GM18873 (cell line): Measurements from ENCODE around the gene PTCSC3.
"Not testable (repeated sequence)": the region's sequence is repeated elsewhere in the genome, so short reads cannot be mapped to it uniquely, and the experiment has no call there.

ENCODE experiments used
- ATAC-seq: cut with Tn5 transposase; IDR thresholded peaks from one replicate; pipeline ENCODE4 v1.9.1; 2021; ENCODE audit warnings: mild to moderate bottlenecking, moderate library complexity, moderate number of reproducible peaks; ENCODE audit not compliant: unreplicated experiment, low FRiP score

Gene PTCSC3

DNA sequence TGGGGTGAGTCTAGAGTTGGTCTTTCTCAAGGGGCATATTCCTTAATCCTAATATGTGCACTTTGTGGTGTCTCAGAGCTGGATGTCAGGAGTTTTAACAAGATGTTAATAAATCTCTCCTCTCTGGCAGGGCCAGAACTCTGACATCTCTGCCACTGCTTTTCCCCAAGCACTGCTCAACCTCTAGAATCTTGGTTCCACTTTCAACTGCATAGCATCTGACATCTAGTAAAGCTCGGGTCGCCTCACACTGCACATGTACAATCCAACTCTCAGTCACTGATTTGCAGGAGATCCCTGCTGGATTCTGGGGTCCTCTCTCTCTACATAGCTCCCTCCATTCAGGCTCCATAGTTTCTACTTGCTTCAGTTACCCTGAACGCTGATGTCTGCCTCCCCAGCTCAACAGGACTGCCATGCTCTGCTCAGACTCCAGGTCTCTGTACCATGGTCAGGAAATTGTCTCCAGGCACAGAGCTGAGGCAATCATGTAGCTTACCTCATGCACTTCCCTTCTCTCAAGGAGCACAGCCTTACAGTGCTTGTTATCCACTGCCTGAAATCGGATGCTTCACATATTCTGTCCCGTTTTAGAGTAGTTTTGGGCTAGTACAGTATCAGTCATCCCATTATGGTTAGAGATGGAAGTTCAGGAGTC is 1.6 kb downstream of the PTCSC3 start:
- no peak for ATAC-seq

DNA sequence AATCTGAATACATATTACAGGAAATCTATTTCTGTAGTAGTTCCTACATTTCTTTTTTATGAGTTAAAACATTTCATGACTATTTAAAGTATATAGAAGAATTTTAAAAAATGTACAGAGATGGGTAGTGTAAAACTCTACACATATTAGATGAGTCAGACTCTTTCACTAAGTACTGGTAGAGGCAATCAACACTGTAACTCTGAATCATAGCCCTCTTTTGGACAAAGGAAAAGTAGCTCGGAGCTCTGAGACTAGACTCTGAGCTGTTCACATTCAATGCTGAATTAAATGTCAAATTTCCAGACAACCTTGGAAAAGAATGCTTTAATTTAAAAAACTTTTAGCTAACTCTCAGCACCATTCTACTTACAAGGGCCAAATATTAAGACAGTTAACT is 3.4 kb downstream of the PTCSC3 start:
- no peak for ATAC-seq

DNA sequence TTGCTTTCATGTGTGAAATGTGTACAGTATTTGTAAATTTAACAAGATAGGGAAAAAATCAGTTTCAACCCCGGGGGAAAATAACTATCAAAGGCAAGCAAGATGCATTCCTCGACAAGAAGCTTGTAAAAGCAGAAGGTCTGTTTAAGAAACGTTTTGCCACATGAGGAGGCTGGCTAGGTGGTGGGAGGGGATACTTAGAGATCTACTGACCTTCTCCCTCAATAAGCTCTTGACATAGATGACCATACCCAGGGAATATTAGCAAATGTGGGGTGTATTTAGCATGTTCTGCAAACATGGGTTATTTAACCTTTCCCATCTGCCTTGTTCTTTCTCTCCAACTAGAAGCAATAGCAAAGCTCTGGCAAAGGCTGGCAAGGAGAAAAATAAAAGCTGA is 4.9 kb downstream of the PTCSC3 start:
- no peak for ATAC-seq

DNA sequence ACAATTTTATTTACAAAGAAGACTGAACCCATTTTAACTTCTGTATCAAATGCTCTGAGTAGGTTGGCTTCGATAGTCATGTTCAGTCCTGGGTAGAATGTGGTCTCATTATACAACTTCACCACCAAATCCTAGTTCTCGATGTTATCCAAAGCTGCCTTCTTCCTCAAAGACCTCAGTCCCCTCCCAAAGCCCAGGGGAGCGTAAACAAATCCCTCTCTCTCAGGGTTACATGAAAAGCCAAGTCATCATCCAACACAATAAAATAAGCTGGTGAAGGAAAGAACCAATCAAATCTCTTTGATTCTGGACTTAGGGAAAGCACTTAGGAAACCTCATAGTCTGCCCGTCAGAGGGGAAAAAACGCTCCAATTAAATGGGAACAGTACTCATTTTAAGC is 9.1 kb downstream of the PTCSC3 start:
- no peak for ATAC-seq

DNA sequence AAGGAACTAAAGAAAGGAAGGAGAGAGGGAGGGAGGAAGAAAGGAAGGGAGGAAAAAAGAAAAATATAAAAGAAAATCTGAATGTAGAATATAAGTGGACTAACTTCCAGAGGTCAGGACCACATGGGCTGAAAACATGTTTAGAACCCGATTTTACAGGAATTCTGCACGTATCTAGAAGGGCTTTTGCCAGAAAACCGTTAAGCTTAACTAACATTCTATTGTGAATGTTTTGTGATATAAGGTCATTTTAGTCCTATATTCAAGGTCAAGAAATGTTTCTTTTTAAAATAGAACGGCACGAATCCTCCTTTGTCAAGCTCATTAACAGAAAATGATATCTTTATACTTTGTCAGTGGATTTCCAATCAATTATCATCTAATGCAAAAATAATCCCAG is 13.1 kb downstream of the PTCSC3 start:
- ATAC-seq = no peak

DNA sequence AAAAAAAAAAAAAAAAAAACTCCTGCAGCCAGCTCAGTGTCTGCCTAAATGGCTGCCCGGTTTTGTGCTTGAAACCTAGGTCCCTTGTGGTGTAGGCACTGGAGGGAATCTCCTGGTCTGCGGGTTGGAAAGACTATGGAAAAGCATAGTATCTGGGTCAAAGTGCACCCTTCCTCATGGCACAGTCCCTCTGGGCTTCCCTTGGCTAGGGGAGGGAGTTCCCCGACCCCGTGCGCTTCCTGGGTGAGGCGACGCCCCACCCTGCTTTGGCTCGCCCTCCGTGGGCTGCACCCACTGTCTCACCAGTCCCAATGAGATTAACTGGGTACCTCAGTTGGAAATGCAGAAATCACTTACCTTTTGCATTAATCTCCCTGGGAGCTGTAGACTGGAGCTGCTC is 14.3 kb downstream of the PTCSC3 start:
- ATAC-seq = no peak

DNA sequence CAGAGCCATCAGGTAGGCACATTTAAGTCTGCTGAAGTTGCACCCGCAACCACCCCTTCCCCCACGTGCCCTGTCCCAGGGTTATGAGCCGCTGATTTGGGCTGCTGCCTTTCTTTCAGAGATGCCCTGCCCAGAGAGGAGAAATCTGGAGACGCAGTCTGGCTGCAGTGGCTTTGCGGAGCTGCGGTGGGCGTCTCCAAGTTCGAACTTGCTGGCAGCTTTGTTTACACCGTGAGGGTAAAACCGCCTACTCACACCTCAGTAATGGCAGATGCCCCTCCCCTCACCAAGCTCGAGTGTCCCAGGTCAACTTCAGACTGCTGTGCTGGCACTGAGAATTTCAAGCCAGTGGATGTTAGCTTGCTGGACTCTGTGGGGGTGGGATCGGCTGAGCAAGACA is 14.7 kb downstream of the PTCSC3 start:
- ATAC-seq = no peak

DNA sequence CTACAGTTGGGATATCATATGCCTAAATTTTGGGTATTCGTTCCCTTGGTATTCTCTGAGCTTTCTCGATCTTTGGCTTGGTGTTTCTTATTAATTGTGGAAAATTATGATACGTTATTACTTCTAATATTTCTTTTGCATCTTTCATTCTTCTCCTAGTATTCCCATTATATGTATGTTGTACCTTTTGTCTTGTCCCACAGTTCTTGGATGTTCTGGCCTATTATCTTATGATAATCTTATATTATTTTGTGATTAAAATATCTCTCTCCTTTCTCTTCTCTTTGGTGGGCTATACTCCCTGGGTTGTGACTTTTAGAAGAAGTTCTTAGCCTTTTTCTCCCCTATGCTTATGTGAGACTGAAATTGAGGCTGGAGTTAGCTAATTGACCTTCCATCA is 25.2 kb downstream of the PTCSC3 start:
- no peak for ATAC-seq

DNA sequence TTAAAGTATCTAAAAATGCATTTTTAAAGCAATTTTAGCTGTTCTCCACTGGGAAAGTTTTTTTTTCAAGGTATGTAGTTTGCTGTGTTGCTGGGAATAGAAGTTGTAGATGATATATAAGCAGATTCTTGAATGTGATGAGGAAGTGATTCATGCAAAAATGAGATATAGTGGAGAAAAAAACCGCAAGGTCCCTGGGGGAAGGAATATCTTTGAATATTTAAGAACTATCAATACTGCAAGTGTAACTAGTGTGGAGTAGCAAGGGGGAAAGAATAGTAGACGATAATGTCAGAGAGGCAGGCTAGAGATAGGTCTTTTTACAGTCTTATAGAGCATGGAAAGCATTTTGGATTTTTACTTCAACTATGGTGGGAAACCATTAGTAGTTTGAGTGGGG is 42.5 kb downstream of the PTCSC3 start:
- ATAC-seq = no peak

DNA sequence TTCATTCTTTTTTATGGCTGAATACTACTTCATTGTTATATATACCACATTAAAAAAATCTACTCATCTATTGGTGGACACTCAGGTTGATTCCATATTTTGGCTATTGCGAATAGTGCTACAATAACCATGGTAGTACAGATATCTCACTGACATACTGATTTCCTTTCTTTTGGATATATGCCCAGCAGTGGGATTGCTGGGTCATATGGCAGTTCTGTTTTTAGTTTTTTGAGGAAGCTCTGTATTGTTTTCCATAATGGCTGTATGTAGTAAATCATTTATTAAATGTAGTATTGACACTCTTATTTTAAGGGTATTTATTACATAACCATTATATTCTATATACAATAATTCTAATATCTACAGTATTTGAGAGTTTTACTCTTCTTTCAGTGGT is 43.7 kb downstream of the PTCSC3 start:
- no peak for ATAC-seq

DNA sequence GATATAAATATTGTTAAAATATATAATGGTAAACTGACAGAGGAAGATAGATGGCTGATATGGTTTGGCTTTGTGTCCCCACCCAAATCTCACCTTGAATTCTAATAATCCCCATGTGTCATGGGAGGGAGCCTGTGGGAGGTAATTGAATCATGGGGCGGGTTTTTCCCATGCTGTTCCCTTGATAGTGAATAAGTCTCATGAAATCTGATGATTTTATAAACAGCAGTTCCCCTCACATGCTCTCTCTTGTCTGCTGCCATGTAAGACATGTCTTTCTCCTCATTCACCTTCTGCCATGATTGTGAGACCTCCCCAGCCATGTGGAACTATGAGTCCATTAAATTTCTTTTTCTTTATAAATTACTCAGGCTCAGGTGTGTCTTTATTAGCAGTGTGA is 46.3 kb downstream of the PTCSC3 start:
- no peak for ATAC-seq

DNA sequence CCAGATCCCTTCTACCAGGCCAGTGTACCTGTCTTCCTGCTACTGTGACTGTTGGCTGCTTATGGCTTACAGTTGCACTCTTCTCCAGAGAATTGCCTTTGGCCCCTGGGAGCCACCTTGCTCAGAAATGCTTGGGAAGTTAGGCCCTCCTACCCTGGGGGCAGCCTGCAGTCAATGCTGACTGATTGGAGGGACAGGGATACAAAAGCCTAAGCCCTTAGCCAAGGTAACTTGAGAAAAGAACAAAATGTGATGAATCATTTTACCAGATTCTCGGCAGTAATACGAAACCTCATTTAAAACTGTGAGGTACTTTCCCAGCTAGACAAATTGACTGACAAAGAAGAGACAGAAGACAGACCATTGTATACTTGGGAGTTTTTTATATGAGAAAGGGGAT is 47.3 kb downstream of the PTCSC3 start:
- ATAC-seq = no peak

DNA sequence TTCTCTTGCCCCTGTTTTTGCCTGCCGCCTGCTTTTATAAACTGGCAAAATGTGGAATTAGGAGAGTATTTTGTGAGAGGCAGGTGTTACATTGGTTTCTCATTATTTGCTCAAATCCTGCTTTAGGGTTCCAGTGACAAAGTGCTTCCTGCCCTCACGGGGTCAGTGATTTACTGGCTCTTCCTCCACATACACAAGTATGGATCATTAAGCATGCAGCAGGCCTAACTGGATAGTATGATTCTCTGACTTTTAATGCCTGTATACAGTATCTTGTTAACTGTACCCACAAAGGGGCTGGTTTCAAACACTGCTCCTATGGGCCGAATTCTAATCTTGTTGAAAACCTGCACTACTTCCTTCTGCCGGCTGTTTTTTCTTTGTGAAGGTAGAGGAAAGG is 63.2 kb downstream of the PTCSC3 start:
- ATAC-seq = no peak

DNA sequence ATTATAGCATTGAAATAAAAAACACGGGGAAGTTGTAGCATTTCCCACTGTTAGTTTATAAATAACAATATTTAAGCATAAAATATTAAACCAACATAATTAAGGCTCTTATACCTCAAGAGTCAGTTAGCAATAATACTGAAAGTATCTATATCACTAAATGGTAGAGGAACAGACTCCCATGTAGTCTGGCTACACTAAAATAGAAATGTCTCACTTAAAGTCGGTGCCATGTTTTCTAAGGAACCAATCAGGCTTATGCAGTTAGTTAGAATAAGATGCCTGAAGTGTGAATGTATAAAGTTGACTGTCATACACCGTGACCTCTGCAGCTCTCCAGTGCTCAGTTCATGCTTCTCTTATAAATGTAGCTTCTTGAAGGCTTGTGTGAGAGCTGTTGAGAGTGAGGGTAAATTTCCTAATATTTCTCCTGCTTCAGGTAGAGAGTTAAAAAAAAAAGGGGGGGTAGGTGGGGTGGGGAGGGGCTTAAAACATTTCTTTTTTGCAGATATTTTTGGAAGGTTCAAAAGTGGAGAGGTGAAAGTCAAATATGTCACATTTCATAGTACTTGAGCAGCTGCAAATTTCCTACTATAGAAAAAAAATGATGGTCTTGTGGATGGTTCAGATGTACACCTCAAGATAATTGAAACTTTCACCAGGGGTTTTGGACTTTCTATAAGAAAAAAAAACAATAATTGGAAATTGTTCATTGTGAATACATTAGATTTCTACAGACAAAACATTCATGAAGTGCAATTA is 64.5 kb downstream of the PTCSC3 start:
- no peak for ATAC-seq

DNA sequence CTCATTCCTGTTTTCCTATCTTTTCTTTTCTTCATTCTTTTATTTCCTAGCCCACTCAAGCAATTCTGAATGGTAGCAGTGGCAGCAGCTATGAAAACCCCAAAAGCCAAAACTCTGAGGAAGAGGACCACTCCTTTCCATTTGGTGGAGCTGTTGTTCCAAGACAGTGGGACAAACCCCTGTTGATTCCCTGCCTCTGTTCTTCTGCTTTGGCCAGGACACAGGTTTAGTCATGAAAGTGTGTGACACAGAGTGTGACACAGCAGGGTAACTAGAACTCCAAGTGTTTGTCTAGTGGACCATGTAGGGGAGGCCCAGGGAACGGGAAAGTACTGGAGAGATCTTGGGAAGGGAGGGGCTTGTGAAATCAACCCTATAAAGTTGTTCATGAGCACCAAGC is 71.1 kb downstream of the PTCSC3 start:
- ATAC-seq = no peak

DNA sequence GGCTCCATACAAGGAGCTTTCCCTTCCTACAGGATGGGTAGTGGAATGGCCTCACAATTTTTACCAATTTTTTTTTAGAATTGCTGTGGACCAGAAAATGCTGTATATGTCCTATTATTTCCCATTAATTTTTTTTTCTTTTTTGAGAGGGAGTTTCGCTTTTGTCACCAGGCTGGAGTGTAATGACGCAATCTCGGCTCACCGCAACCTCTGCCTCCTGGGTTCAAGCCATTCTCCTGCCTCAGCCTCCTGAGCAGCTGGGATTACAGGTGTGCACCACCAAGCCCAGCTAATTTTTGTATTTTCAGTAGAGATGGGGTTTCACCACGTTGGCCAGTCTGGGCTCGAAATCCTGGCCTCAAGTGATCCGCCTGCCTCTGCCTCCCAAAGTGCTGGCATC is 72.3 kb downstream of the PTCSC3 start:
- ATAC-seq = not testable (repeated sequence)

DNA sequence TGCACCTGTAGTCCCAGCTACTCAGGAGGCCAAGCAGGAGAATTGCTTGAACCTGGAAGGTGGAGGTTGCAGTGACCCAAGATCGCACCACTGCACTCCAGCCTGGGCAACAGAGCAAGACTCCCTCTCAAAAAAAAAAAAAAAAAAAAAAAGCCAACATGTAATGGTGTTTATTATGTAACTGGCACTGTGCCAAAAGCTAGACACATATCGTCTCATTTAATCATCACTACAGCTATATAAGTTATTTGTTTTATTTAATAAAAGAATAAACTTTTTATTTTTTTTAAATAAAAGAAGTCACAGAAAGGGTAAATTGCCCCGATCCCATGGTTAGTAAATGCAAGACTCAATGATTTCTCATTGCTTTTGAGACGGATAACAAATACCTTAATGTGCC is 76.9 kb downstream of the PTCSC3 start:
- no peak for ATAC-seq

DNA sequence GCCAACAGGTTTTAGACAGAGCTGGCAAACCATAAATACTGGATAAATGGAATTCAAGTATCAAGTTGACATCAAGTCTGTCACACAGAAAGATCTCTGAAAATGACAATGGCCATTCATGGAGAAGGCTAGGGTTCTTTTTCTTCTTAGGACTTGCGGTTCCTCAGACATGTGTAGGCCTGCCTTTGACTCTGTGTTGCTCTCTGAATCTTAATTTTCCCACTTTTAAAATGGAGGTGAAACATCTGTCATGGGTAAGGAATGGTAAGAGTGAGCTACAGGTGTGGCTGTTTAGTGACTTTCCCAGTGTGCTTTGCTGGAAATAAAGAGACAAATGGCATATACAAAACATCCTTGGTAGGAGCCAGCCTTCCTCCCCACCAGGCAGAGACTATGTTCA is 79.2 kb downstream of the PTCSC3 start:
- ATAC-seq = no peak

DNA sequence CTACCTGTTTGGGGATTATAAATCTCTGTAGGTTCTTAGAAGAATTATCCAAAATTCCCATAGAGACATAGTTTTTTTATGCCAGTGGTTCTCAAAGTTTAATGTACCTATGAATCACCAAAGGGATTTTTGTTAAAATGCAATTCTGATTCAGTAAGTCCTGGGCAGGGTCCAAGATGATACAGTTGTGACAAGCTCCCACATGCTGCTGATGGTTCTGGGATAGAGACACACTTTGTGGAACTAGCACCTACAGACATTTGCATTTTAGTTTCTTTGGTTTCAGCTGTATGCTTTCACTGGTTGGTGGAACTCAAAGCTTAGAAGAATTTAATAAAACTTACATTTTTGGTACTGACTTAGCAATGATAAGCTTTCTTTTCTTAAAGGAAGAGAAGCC is 80.4 kb downstream of the PTCSC3 start:
- no peak for ATAC-seq

DNA sequence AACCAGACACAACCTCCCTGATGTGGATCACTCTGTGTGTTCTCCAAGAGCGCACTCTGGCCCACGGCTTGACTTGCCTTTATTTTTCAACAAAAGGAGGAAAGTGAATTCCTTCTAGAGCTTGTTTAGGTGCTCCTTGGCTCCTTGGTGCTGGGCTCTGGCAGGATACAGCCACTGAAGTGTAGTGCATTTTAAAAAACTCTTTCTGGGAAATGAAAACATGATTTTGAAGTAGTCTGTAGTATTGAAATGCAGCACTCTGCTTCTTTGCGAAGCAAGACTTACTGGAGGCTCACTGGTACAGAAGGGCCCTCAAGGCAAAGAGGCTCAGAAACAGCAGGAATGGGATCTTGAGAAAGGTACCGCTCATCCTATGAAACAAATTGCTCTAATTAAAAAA is 81.6 kb downstream of the PTCSC3 start:
- no peak for ATAC-seq

DNA sequence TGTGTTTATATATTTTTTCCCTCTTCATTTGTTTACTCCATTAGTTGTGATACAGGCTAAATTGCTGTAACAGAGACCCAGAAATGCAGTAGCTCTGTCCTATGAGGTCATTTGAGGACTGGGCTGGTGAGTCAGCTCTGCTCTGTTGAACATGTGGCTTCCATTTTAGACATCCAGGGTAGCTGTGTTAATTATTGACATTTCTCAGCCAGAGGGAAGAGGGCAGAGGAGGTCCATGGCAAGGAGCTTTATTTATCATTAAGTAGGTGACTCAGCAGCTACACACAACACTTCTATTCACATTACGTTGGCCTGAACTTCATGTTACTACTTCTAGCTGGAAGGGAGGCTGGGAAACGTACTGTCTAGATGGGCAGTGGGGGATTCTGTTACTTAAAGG is 85.4 kb downstream of the PTCSC3 start:
- ATAC-seq = peak; percentile 91

DNA sequence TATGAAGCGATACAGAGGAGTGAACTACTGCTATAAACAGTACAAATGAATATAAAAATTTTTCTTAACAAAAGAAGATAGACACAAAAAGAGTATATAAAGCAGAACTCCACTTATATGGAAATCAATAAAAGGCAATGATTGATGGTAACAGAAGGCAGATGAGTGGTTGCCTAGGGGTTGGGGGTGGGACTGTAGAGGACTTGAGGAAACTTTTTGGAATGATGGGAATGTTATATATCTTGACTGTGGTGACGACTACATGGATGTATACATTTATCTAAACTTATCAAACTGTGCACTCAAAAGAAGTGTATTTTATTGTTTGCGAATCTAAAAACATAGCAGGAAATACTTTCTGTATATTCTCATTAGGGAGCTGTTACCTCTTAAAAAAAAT is 89.1 kb downstream of the PTCSC3 start:
- no peak for ATAC-seq
